Panc1 (cell line): Measurements from ENCODE around the gene UCN3.

Source experiments
- CTCF ChIP-seq: fragments of 450-650 bp; IDR thresholded peaks from 2 replicates; pipeline ENCODE4 v1.5.1; 2017; ENCODE audit warnings: mild to moderate bottlenecking
- POLR2AphosphoS5 ChIP-seq: IDR thresholded peaks from 2 replicates; pipeline ENCODE4 v1.6.1; 2012; ENCODE audit warnings: mild to moderate bottlenecking, low read depth, low read length, moderate library complexity
- REST ChIP-seq, 2 experiments: IDR thresholded peaks; 2 replicates each; pipeline ENCODE4 v1.6.1; 2011 to 2012; ENCODE audit warnings: low read depth in 2 of 2, control low read depth in 1 of 2, low read length in 1 of 2, mild to moderate bottlenecking in 1 of 2, moderate library complexity in 1 of 2; ENCODE audit not compliant: insufficient read depth in 1 of 2
- SIN3A ChIP-seq: IDR thresholded peaks from 2 replicates; pipeline ENCODE4 v1.6.1; 2012; ENCODE audit warnings: low read depth, mild to moderate bottlenecking, low read length, moderate library complexity, borderline replicate concordance; ENCODE audit not compliant: insufficient read depth

- TF ChIP-seq CTCF (no peak), REST (IDR thresholded peaks at IDR 0.05; ENCODE audit: insufficient read depth in 1 of 2, low read depth in 2 of 2, low read length in 1 of 2) (no peak), SIN3A (no peak), POLR2AphosphoS5 (no peak)
Observed at GRCh38 chr10:5411941-5412276, 47.1 kb downstream of the UCN3 start.
